C4-2B (cell line): ENCODE data around the gene IGLL1.
A peak's percentile ranks its signal among the peaks of the same experiment; 100 is the strongest.
"Not testable (repeated sequence)": the region's sequence is repeated elsewhere in the genome, so short reads cannot be mapped to it uniquely, and the experiment has no call there.

Experiments used
- H3K27ac ChIP-seq: fragments of 450-650 bp; 2 replicates; pipeline ENCODE4 v1.5.1; 2017
- CTCF ChIP-seq: fragments of 450-650 bp; conservative IDR thresholded peaks from 2 replicates; pipeline ENCODE4 v1.5.1; 2017; ENCODE audit warnings: mild to moderate bottlenecking
- ZFX ChIP-seq: fragments of 450-650 bp; IDR thresholded peaks from 2 replicates; pipeline ENCODE4 v1.6.1; 2017

IGLL1 gene

GRCh38 chr22:23598805-23599518, 18.9 kb upstream of the IGLL1 start:
- H3K27ac ChIP-seq: no peak overlapping the region
- TF ChIP-seq ZFX (no peak), CTCF (no peak)

- H3K27ac ChIP-seq: not testable (repeated sequence)
These were observed 17.6 kb upstream of the IGLL1 start for GRCh38 chr22:23597576-23598268.

- not testable (repeated sequence) for H3K27ac ChIP-seq
These were observed 15.8 kb upstream of the IGLL1 start for GRCh38 chr22:23595904-23596303.

GRCh38 chr22:23591846-23592245, 11.8 kb upstream of the IGLL1 start:
- TF ChIP-seq ZFX (no peak), CTCF (no peak)

GRCh38 chr22:23591201-23591791, 11.2 kb upstream of the IGLL1 start:
- peak; percentile 97 for TF ChIP-seq CTCF
- no peak for TF ChIP-seq ZFX
- no peak overlapping the region for H3K27ac ChIP-seq

More at GRCh38 chr22:23591846-23592245, 11.8 kb upstream of the IGLL1 start:
- no peak overlapping the region for H3K27ac ChIP-seq

- no peak overlapping the region for H3K27ac ChIP-seq
- TF ChIP-seq ZFX (no peak), CTCF (no peak)
These were observed 3.7 kb upstream of the IGLL1 start for GRCh38 chr22:23583836-23584235.

GRCh38 chr22:23583153-23583552, 3.1 kb upstream of the IGLL1 start:
- TF ChIP-seq ZFX (no peak), CTCF (no peak)
- no peak overlapping the region for H3K27ac ChIP-seq

- TF ChIP-seq CTCF (no peak), ZFX (no peak)
- no peak overlapping the region for H3K27ac ChIP-seq
These were observed 1.2 kb upstream of the IGLL1 start for GRCh38 chr22:23581260-23581650.
